Activated naive CD4-positive, alpha-beta T cell treated with anti-CD3 and anti-CD28 coated beads for 36 hours (primary cell): ENCODE results near the gene DRAXIN. TPM values are rescaled to one million over a fixed set of nuclear protein-coding genes. Genes with fewer than 3 reads are reported as not detected.
A peak's percentile ranks its signal among the peaks of the same experiment; 100 is the strongest.

Experiments used
- CTCF ChIA-PET: fragments of 350-600 bp; sonication (Branson Sonifier 250); formaldehyde crosslinking; loops from one replicate; lab custom pipeline; 2021; ENCODE audit warnings: antibody characterized with exemption; lab: Charles Lee
- DNase-seq: peaks from one replicate; pipeline ENCODE4 v3.0.0-alpha.2; 2020
- H3K27ac Mint-ChIP-seq: one replicate; pipeline ENCODE4 v1.8.0; 2021; ENCODE audit warnings: mild to moderate bottlenecking, mixed read lengths
- H3K27me3 Mint-ChIP-seq: one replicate; pipeline ENCODE4 v1.8.0; 2021; ENCODE audit warnings: low read depth, mixed read lengths
- H3K36me3 Mint-ChIP-seq: one replicate; pipeline ENCODE4 v1.8.0; 2021; ENCODE audit warnings: low read depth, mixed read lengths
- H3K4me1 Mint-ChIP-seq: one replicate; pipeline ENCODE4 v1.8.0; 2021; ENCODE audit warnings: low read depth, mixed read lengths
- H3K4me3 Mint-ChIP-seq: one replicate; pipeline ENCODE4 v1.8.0; 2021; ENCODE audit warnings: mild to moderate bottlenecking, moderate library complexity, mixed read lengths
- H3K9me3 Mint-ChIP-seq: one replicate; pipeline ENCODE4 v1.8.0; 2021; ENCODE audit warnings: mixed read lengths
- intact Hi-C: fragments of 100-400 bp; cut with micrococcal nuclease; formaldehyde crosslinking; loops from one replicate; pipeline ENCODE4 v1.15.1; 2023
- total RNA-seq, 2 experiments: library from RNA; stranded (reverse); gene quantifications; one replicate each; pipeline ENCODE4 v1.2.3, GENCODE V29; 2021

DRAXIN gene
- total RNA-seq, 2 experiments from 2014 or later: 0.26 to 0.30 TPM

- Mint-ChIP-seq H3K36me3 (no peaks in the 10 kb centered on the region), H3K4me3 (no peak overlapping the region), H3K4me1 (no peaks in the 10 kb centered on the region), H3K9me3 (no peaks in the 10 kb centered on the region), H3K27ac (no peak overlapping the region), H3K27me3 (peaks cover 8% of the 10 kb centered on the region)
- CTCF ChIA-PET: no interaction called here
- intact Hi-C loops: no loop called here
- no peak for DNase-seq
These were observed 14.8 kb downstream of the DRAXIN start for GRCh38 chr1:11706292-11706691.

GRCh38 chr1:11707621-11708276 lies 16.2 kb downstream of the DRAXIN start:
- Mint-ChIP-seq H3K27ac (no peak overlapping the region), H3K27me3 (peaks cover 8% of the 10 kb centered on the region), H3K4me3 (no peak overlapping the region), H3K4me1 (no peaks in the 10 kb centered on the region), H3K9me3 (no peaks in the 10 kb centered on the region), H3K36me3 (no peaks in the 10 kb centered on the region)
- CTCF ChIA-PET: interaction anchor here (0.6 to 2.0 kb wide), 7 partner anchors 12 to 669 kb away, joined by 3 to 7 read pairs (median 3); no protein-coding TSS in a partner anchor
- DNase-seq: no peak
- intact Hi-C loops: no loop called here

GRCh38 chr1:11708554-11709350 lies 17.2 kb downstream of the DRAXIN start:
- Mint-ChIP-seq H3K9me3 (no peaks in the 10 kb centered on the region), H3K4me1 (no peaks in the 10 kb centered on the region), H3K27me3 (peaks cover 4% of the 10 kb centered on the region), H3K27ac (no peak overlapping the region), H3K36me3 (no peaks in the 10 kb centered on the region), H3K4me3 (no peak overlapping the region)
- no peak for DNase-seq
- CTCF ChIA-PET: interaction anchor here (0.6 to 2.0 kb wide), 5 partner anchors 11 to 564 kb away, joined by 3 to 7 read pairs (median 4); partner anchors contain the start of gene FBXO6
- intact Hi-C loops: no loop called here

GRCh38 chr1:11711490-11711889 lies 20.0 kb downstream of the DRAXIN start:
- intact Hi-C loops: no loop called here
- no peaks in the 10 kb centered on the region for H3K4me1 Mint-ChIP-seq
- H3K4me3 Mint-ChIP-seq: no peak overlapping the region
- H3K27me3 Mint-ChIP-seq: no peaks in the 10 kb centered on the region
- CTCF ChIA-PET: interaction anchor here (0.9 to 1.4 kb wide), 6 partner anchors 8 to 674 kb away, joined by 3 to 6 read pairs (median 6); no protein-coding TSS in a partner anchor
- H3K36me3 Mint-ChIP-seq: no peaks in the 10 kb centered on the region
- H3K27ac Mint-ChIP-seq: no peak overlapping the region
- no peaks in the 10 kb centered on the region for H3K9me3 Mint-ChIP-seq
- DNase-seq: no peak

- Mint-ChIP-seq H3K27ac (no peak overlapping the region), H3K9me3 (no peaks in the 10 kb centered on the region), H3K4me3 (no peak overlapping the region), H3K36me3 (no peaks in the 10 kb centered on the region), H3K27me3 (no peaks in the 10 kb centered on the region), H3K4me1 (no peaks in the 10 kb centered on the region)
- no peak for DNase-seq
- CTCF ChIA-PET: interaction anchor here (0.8 to 1.4 kb wide), 2 partner anchors 30 to 59 kb away, joined by 3 to 5 read pairs; no protein-coding TSS in a partner anchor
- intact Hi-C loops: no loop called here
These were observed 20.8 kb downstream of the DRAXIN start for GRCh38 chr1:11712285-11712684.

GRCh38 chr1:11713095-11713494 lies 21.6 kb downstream of the DRAXIN start:
- no peaks in the 10 kb centered on the region for H3K9me3 Mint-ChIP-seq
- no peaks in the 10 kb centered on the region for H3K36me3 Mint-ChIP-seq
- H3K27ac Mint-ChIP-seq: no peak overlapping the region
- no peaks in the 10 kb centered on the region for H3K27me3 Mint-ChIP-seq
- no peak for DNase-seq
- H3K4me3 Mint-ChIP-seq: no peak overlapping the region
- CTCF ChIA-PET: interaction anchor here (0.8 kb wide), 1 partner anchor 31 kb away, joined by 3 read pairs; no protein-coding TSS in a partner anchor
- no peaks in the 10 kb centered on the region for H3K4me1 Mint-ChIP-seq
- intact Hi-C loops: no loop called here

GRCh38 chr1:11714831-11715575 lies 23.5 kb downstream of the DRAXIN start:
- intact Hi-C loops: no loop called here
- CTCF ChIA-PET: interaction anchor here (1.2 to 2.1 kb wide), 4 partner anchors 11 to 65 kb away, joined by 3 to 7 read pairs (median 3); no protein-coding TSS in a partner anchor
- Mint-ChIP-seq H3K27me3 (no peaks in the 10 kb centered on the region), H3K9me3 (no peaks in the 10 kb centered on the region), H3K36me3 (no peaks in the 10 kb centered on the region), H3K27ac (no peak overlapping the region), H3K4me1 (peaks cover 13% of the 10 kb centered on the region), H3K4me3 (no peak overlapping the region)
- no peak for DNase-seq

- Mint-ChIP-seq H3K36me3 (no peaks in the 10 kb centered on the region), H3K27me3 (no peaks in the 10 kb centered on the region), H3K27ac (peak overlapping the region; percentile 80), H3K4me1 (peaks cover 14% of the 10 kb centered on the region), H3K9me3 (no peaks in the 10 kb centered on the region), H3K4me3 (peak overlapping the region; percentile 80)
- peak; percentile 93 for DNase-seq
- CTCF ChIA-PET: interaction anchor here (0.6 to 2.9 kb wide), 21 partner anchors 9 to 682 kb away, joined by 3 to 28 read pairs (median 6); partner anchors contain the start of genes AGTRAP, FBXO2, FBXO44 and FBXO6
- intact Hi-C loops: loop anchor here (1.0 kb wide), 5 partner anchors 30 to 620 kb away; partner anchors contain the start of genes EXOSC10, FBXO6 and MAD2L2
These were observed 28.0 kb downstream of the DRAXIN start for GRCh38 chr1:11719313-11720032.

GRCh38 chr1:11720033-11720376 lies 28.5 kb downstream of the DRAXIN start:
- CTCF ChIA-PET: interaction anchor here (0.6 to 2.9 kb wide), 21 partner anchors 9 to 683 kb away, joined by 3 to 28 read pairs (median 6); partner anchors contain the start of genes AGTRAP, FBXO2, FBXO44 and FBXO6
- intact Hi-C loops: no loop called here
- Mint-ChIP-seq H3K4me1 (peaks cover 14% of the 10 kb centered on the region), H3K27me3 (no peaks in the 10 kb centered on the region), H3K4me3 (peak overlapping the region; percentile 80), H3K9me3 (no peaks in the 10 kb centered on the region), H3K36me3 (no peaks in the 10 kb centered on the region), H3K27ac (peak overlapping the region; percentile 80)
- DNase-seq: no peak

- H3K36me3 Mint-ChIP-seq: no peaks in the 10 kb centered on the region
- H3K27me3 Mint-ChIP-seq: no peaks in the 10 kb centered on the region
- CTCF ChIA-PET: interaction anchor here (0.6 to 2.9 kb wide), 9 partner anchors 13 to 683 kb away, joined by 3 to 15 read pairs (median 7); partner anchors contain the start of genes AGTRAP, FBXO2 and FBXO44
- H3K4me3 Mint-ChIP-seq: no peak overlapping the region
- no peaks in the 10 kb centered on the region for H3K9me3 Mint-ChIP-seq
- H3K27ac Mint-ChIP-seq: no peak overlapping the region
- no peak for DNase-seq
- H3K4me1 Mint-ChIP-seq: peaks cover 17% of the 10 kb centered on the region
- intact Hi-C loops: no loop called here
These were observed 29.0 kb downstream of the DRAXIN start for GRCh38 chr1:11720525-11720924.

GRCh38 chr1:11721311-11721710 lies 29.8 kb downstream of the DRAXIN start:
- no peaks in the 10 kb centered on the region for H3K9me3 Mint-ChIP-seq
- H3K27me3 Mint-ChIP-seq: no peaks in the 10 kb centered on the region
- no peaks in the 10 kb centered on the region for H3K36me3 Mint-ChIP-seq
- H3K4me3 Mint-ChIP-seq: no peak overlapping the region
- H3K4me1 Mint-ChIP-seq: peaks cover 20% of the 10 kb centered on the region
- CTCF ChIA-PET: interaction anchor here (0.7 to 2.9 kb wide), 2 partner anchors 14 to 425 kb away, joined by 3 to 7 read pairs; no protein-coding TSS in a partner anchor
- H3K27ac Mint-ChIP-seq: no peak overlapping the region
- intact Hi-C loops: no loop called here
- no peak for DNase-seq
